HG03045 (cell line): ENCODE measurements around the gene CD34.
A peak's percentile ranks its signal among the peaks of the same experiment; 100 is the strongest.

Experiments
- ATAC-seq: cut with Tn5 transposase; IDR thresholded peaks from one replicate; pipeline ENCODE4 v1.9.1; 2021; ENCODE audit warnings: mild to moderate bottlenecking, moderate library complexity; ENCODE audit not compliant: unreplicated experiment

Gene CD34

GRCh38 chr1:207858281-207858680 is 52.6 kb downstream of the CD34 start:
- ATAC-seq, result no peak

GRCh38 chr1:207857447-207857846 is 53.5 kb downstream of the CD34 start:
- no peak for ATAC-seq

GRCh38 chr1:207856276-207857023 is 54.5 kb downstream of the CD34 start:
- no peak for ATAC-seq

- no peak for ATAC-seq
These were observed 56.9 kb downstream of the CD34 start for GRCh38 chr1:207854001-207854400.

- ATAC-seq, result no peak
These were observed 57.6 kb downstream of the CD34 start for GRCh38 chr1:207853372-207853757.

- no peak for ATAC-seq
These were observed 58.2 kb downstream of the CD34 start for GRCh38 chr1:207852576-207853371.

GRCh38 chr1:207851696-207852095 is 59.2 kb downstream of the CD34 start:
- no peak for ATAC-seq

- ATAC-seq, result no peak
These were observed 60.1 kb downstream of the CD34 start for GRCh38 chr1:207850621-207851407.

GRCh38 chr1:207849646-207850045 is 61.3 kb downstream of the CD34 start:
- ATAC-seq, result no peak

- no peak for ATAC-seq
These were observed 61.9 kb downstream of the CD34 start for GRCh38 chr1:207849016-207849415.

- peak; percentile 51 for ATAC-seq
These were observed 62.7 kb downstream of the CD34 start for GRCh38 chr1:207848234-207848633.

- ATAC-seq, result no peak
These were observed 63.8 kb downstream of the CD34 start for GRCh38 chr1:207847116-207847515.

- ATAC-seq, result no peak
These were observed 65.8 kb downstream of the CD34 start for GRCh38 chr1:207845109-207845508.

GRCh38 chr1:207844371-207844770 is 66.6 kb downstream of the CD34 start:
- ATAC-seq, result no peak

GRCh38 chr1:207842506-207842905 is 68.4 kb downstream of the CD34 start:
- ATAC-seq, result no peak

GRCh38 chr1:207841901-207842300 is 69.0 kb downstream of the CD34 start:
- ATAC-seq, result no peak

- ATAC-seq, result no peak
These were observed 69.6 kb downstream of the CD34 start for GRCh38 chr1:207841293-207841692.

- no peak for ATAC-seq
These were observed 70.5 kb downstream of the CD34 start for GRCh38 chr1:207840380-207840779.

- ATAC-seq, result no peak
These were observed 71.9 kb downstream of the CD34 start for GRCh38 chr1:207839083-207839413.

GRCh38 chr1:207838156-207839082 is 72.5 kb downstream of the CD34 start:
- no peak for ATAC-seq

- no peak for ATAC-seq
These were observed 73.3 kb downstream of the CD34 start for GRCh38 chr1:207837673-207838072.
